GM18526 (cell line): Measurements from ENCODE around the gene HYI.
A peak's percentile ranks its signal among the peaks of the same experiment; 100 is the strongest.

Source experiments
- POLR2A ChIP-seq: IDR thresholded peaks from 3 replicates; pipeline ENCODE4 v1.6.1; 2011; ENCODE audit not compliant: insufficient read length; ENCODE audit errors: extremely low read depth

The HYI gene

GRCh38 chr1:43453442-43454269, at the start of gene HYI:
HYI (minus strand) TSS chr1:43453931; CDS start chr1:43453793, 138 bp downstream.
- TF ChIP-seq POLR2A, result peak; percentile 21

GRCh38 chr1:43499898-43500297, 46.2 kb upstream of the HYI start:
- no peak for TF ChIP-seq POLR2A

DNA sequence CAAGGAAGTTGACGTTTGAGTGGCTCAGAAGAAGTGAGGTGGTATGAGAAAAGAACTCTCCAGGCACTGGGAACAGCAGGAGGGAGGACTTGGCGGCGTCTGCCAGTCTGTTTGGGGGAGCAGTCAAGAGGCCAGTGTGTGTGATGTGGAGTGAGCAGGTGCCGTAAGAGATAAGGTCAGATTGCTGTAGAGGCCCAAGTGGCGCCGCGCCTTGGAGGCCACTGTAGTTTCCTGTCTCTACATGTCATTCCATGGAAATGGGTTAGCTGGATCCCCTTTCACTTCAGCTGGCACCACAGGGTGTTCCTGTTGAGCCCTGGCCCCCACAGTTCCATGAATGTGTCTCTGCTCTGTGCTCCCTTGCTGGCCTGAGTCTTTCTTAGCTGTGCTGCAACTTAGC, 41.5 kb upstream of the HYI start:
- TF ChIP-seq POLR2A, result no peak

GRCh38 chr1:43493661-43494450, 40.1 kb upstream of the HYI start:
- no peak for TF ChIP-seq POLR2A

DNA sequence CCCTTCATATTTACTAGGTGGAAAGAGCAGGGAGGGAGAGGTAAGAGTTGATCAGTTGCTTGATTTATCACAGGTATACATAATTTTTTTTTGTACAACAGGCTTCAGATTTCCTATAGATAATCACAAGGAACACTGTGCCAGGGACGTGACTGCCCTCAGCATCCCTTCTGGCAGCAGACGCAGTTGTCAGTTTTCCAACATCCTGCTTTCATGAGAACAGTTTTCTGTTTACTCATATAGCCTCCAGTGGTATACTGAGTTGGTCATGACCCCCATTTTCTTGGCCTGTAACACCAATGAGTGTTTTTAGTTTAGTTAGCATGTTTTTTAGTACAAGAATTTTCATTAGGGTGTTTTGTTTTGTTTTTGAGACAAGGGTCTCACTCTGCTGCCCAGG, 39.1 kb upstream of the HYI start:
- no peak for TF ChIP-seq POLR2A

- TF ChIP-seq POLR2A, result no peak
These were observed 37.3 kb upstream of the HYI start for GRCh38 chr1:43491061-43491460.

DNA sequence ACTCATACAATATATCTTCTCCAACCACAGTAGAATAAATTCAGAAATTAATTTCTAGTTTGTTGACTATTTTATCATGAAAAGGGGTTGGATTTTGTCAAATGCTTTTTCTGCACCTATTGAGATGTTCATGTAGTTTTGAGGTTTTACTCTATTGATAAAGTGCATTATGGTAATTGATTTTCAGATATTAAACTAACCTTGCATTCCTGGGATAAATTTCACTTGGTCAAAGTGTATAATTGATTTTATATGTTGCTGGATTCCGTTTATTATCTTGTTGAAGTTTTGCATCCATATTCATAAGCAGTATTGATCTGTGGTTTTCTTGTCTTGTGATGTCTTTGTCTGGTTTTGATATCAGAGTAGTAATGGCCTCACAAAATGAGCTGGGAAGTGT, 34.4 kb upstream of the HYI start:
- TF ChIP-seq POLR2A, result no peak

- no peak for TF ChIP-seq POLR2A
These were observed 30.6 kb upstream of the HYI start for GRCh38 chr1:43484367-43484766.

- TF ChIP-seq POLR2A, result no peak
These were observed 28.5 kb upstream of the HYI start for GRCh38 chr1:43482215-43482614.

DNA sequence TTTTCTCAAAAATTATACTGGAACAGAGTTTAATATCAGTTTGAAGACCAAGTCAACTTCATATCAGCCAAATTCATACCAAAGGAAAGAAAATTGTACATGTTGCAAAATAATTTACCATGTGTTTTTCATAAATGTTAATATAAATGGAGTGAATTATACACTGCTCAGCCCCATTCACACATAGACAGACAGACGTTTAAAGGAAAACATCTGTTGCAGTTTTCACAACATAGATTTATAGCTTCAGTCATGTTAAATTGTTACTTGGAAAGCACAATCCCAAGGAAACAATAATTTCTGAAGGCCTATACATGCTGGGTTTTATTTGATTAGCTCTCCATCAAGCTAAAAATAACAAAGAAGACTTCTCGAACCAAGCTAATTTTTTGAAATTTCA, 27.8 kb upstream of the HYI start:
- no peak for TF ChIP-seq POLR2A

GRCh38 chr1:43479414-43479813, 25.7 kb upstream of the HYI start:
- no peak for TF ChIP-seq POLR2A

GRCh38 chr1:43477716-43478115, 24.0 kb upstream of the HYI start:
- no peak for TF ChIP-seq POLR2A

- no peak for TF ChIP-seq POLR2A
These were observed 19.7 kb upstream of the HYI start for GRCh38 chr1:43473463-43473862.

- no peak for TF ChIP-seq POLR2A
These were observed 18.3 kb upstream of the HYI start for GRCh38 chr1:43472087-43472462.

DNA sequence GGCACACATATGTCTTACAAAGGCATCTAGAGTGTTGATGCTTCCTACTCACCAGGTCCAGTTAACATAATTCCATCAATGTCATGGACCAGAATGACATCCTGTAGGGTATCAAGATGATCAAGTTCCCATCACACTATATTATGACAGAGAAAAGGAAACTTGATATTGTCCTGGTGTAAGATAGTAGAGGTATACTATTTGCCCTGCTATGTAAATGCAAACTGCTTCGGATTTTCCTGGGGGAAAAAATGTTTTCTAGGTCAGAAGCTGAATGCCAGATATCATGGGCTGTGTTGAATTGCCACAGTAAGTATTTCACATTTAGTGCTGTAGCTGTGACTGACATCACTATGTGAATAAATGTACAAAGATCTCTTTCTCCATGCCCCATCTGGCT, 16.2 kb upstream of the HYI start:
- TF ChIP-seq POLR2A, result no peak

DNA sequence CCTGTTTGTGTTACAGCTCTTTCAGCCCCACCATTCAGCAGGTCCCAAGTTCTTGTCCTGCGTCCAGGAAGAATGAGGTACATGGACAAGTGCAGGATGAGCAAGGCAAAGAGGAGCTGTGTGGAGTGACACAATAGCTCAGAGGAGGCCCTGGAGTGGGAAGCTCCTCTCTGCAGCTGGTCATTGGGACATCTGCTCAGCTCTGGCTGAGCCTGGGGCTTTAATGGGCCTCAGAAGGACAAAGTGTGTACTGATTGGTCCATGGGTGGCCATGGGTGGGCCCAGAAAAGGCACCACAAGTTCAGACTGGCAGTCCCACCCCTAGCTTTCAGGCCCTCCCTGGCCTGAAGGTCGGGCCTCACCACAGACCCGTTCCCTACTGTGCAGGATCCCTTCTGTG, 14.7 kb upstream of the HYI start:
- no peak for TF ChIP-seq POLR2A
